ENCODE results near the gene KCNT2. TPM values are rescaled to one million over a fixed set of nuclear protein-coding genes. Genes with fewer than 3 reads are reported as not detected.

KCNT2 gene
- total and polyA plus RNA-seq, 2 of the 8 experiments (the other 6 are each of a cell fraction or from before 2014, with no cell fraction given), result 2.3 to 10.2 TPM

DNA sequence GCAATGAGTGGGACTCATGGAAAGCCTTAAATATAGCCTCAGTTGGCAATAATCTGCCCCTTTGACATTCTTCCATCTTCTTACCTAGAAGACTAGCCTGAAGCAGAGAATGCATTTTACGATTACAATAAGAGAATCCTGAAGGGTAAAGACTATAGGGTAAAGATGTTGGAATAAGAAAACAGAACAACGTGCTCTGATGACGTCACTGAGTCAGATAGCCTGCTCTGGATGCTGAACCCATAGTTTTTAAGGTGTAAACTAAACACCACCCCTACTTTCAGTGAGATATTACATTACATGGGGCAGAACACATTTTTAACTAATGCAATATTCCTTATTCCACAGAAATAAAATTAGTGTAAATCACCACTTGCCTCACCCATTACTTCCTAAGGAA, 240.4 kb downstream of the KCNT2 start:
- 89% methylated on average over 3 of the region's 3 CpGs; no CpG with 5 or more reads in 1 of the 2 experiments for whole genome bisulfite sequencing, 2 experiments (ENCODE audit: extremely low coverage in 1 of 2, insufficient coverage in 1 of 2, insufficient read length in 1 of 2, insufficient replicate concordance in 2 of 2, low coverage in 1 of 2, low lambda C conversion rate in 2 of 2, missing lambda C conversion rate in 1 of 2)

More for the DNA sequence above, 240.4 kb downstream of the KCNT2 start:
- Histone ChIP-seq H3K4me3 (ENCODE audit: extremely low read depth in 1 of 4, insufficient read depth in 2 of 4, low read depth in 3 of 4, low read length in 4 of 4) (no peak overlapping the region), H3K56ac (replicated peaks; ENCODE audit: insufficient read length, low read depth, low read length) (no peak overlapping the region), H2BK5ac (ENCODE audit: low read depth, low read length) (no peak overlapping the region), H3K23me2 (ENCODE audit: low read depth, low read length) (no peaks in the 10 kb centered on the region), H3K23ac (ENCODE audit: insufficient read length) (no peak overlapping the region), H3K18ac (ENCODE audit: extremely low read depth, low read length) (no peak overlapping the region), H2BK15ac (ENCODE audit: low read length) (no peak overlapping the region), H3K4me2 (ENCODE audit: insufficient read depth in 1 of 2, low read depth in 2 of 2, low read length in 2 of 2) (no peak overlapping the region), H3K36me3 (ENCODE audit: control insufficient read depth in 2 of 4, insufficient read depth in 4 of 4, low read length in 3 of 4) (no peaks in the 10 kb centered on the region; a peak in 1 of 8 replicates), H3K79me2 (ENCODE audit: control insufficient read depth in 1 of 2, insufficient read depth in 2 of 2, low read length in 2 of 2) (no peaks in the 10 kb centered on the region), H3K27ac (ENCODE audit: low read depth, low read length) (no peak overlapping the region), H3K9ac (replicated peaks in 1 of 4; ENCODE audit: extremely low read depth in 1 of 4, low read depth in 3 of 4, low read length in 3 of 4) (no peak overlapping the region), H2AFZ (ENCODE audit: low read length) (no peak overlapping the region), H3K27me3 (replicated peaks in 1 of 4; ENCODE audit: control insufficient read depth in 3 of 4, extremely low read depth in 1 of 4, insufficient read depth in 3 of 4, low read length in 3 of 4) (no peaks in the 10 kb centered on the region), H3K4me1 (replicated peaks in 1 of 4; ENCODE audit: control insufficient read depth in 3 of 4, insufficient read depth in 4 of 4, low read length in 3 of 4) (no peaks in the 10 kb centered on the region), H2AK5ac (ENCODE audit: low read depth, low read length) (no peak overlapping the region), H3K79me1 (ENCODE audit: low read depth, low read length) (no peaks in the 10 kb centered on the region), H4K8ac (ENCODE audit: extremely low read depth, insufficient read depth, low read length) (no peak overlapping the region), H2BK20ac (ENCODE audit: low read length) (no peak overlapping the region), H4K5ac (ENCODE audit: insufficient read length, low read depth, low read length) (no peak overlapping the region), H3K9me3 (ENCODE audit: insufficient read depth in 2 of 2, low read depth in 1 of 2, low read length in 1 of 2) (no peaks in the 10 kb centered on the region), H2BK12ac (ENCODE audit: low read depth, low read length) (no peak overlapping the region), H4K91ac (replicated peaks; ENCODE audit: insufficient read length, low read length) (no peak overlapping the region), H4K20me1 (replicated peaks in 1 of 2; ENCODE audit: control insufficient read depth in 1 of 2, insufficient read depth in 2 of 2, low read length in 2 of 2) (no peaks in the 10 kb centered on the region), H3K4ac (replicated peaks; ENCODE audit: insufficient read length, low read depth, low read length) (no peak overlapping the region), H3K14ac (ENCODE audit: insufficient read length) (no peak overlapping the region), H2BK120ac (replicated peaks; ENCODE audit: low read depth, low read length) (no peak overlapping the region)
- no peak for FAIRE-seq
- no peak for TF ChIP-seq NANOG (IDR thresholded peaks at IDR 0.05; ENCODE audit: insufficient read depth, low read depth, low read length, poor library complexity, severe bottlenecking)
- no peak for TF ChIP-seq YY1 (IDR thresholded peaks at IDR 0.05; ENCODE audit: low read depth, low read length)
- TF ChIP-seq ZNF274 (IDR thresholded peaks at IDR 0.05; ENCODE audit: borderline replicate concordance, extremely low read depth, low read length), result no peak
- no peak for TF ChIP-seq TAF1 (IDR thresholded peaks at IDR 0.05; ENCODE audit: low read depth, low read length)
- no peak for TF ChIP-seq HDAC6 (IDR thresholded peaks at IDR 0.05; ENCODE audit: low read depth, low read length)
- TF ChIP-seq MAX (IDR thresholded peaks at IDR 0.05), result no peak
- TF ChIP-seq SP4 (IDR thresholded peaks at IDR 0.05; ENCODE audit: low read length), result no peak
- ChIA-PET POLR2A (ENCODE audit: partially characterized antibody) (no interaction called here), CTCF (ENCODE audit: partially characterized antibody) (interaction anchor here (0.8 kb wide), 1 partner anchor 10 kb away, joined by 3 read pairs; no protein-coding TSS in a partner anchor)
- DNase-seq (ENCODE audit: low read depth in 1 of 2, low spot score in 2 of 2), result no peak

Data from H1 (cell line).